GM19463 (cell line): Measurements from ENCODE around the gene WDR33.

ENCODE experiments used
- ATAC-seq: cut with Tn5 transposase; IDR thresholded peaks from one replicate; pipeline ENCODE4 v1.9.1; 2021; ENCODE audit warnings: mild to moderate bottlenecking, moderate library complexity; ENCODE audit not compliant: unreplicated experiment

Gene WDR33

DNA sequence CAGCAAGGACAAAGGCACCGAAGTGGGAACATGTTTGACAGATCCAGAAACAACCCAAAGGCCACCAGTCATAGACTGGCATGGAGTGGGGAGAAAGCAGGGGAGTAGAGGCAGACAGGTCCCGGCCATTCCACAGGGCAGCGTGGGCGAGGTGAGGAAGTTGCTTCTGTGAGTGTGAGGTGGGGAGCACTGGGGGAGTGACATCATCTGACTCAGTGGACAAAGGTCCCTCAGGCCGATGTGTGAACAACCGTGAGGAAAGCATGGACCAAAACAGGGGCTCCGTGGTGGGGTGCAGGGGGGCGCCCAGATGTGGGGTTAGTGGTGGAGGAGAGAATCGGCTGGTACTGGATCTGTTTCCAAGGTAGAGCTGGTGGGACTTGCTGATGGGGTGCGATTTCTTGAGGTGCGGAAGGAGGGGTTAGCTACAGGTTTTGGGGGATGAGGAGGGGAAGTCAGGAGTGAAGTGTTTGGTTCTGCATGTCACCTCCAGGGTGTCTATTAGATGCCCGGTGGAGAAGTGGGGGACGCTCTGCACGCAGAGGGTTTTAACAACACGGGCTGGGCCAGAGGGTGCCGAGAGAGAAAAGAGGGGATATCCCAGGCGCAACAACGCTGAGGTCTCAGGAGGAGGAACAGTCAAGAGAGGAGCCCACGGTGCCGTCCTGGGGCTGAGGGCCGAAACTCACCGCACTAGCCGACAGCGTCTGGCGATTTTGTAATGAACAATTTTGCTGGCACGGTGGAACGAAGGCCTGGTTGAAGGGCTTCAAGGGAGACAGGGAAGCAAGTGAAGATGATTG, 112.2 kb downstream of the WDR33 start:
- ATAC-seq, result no peak

DNA sequence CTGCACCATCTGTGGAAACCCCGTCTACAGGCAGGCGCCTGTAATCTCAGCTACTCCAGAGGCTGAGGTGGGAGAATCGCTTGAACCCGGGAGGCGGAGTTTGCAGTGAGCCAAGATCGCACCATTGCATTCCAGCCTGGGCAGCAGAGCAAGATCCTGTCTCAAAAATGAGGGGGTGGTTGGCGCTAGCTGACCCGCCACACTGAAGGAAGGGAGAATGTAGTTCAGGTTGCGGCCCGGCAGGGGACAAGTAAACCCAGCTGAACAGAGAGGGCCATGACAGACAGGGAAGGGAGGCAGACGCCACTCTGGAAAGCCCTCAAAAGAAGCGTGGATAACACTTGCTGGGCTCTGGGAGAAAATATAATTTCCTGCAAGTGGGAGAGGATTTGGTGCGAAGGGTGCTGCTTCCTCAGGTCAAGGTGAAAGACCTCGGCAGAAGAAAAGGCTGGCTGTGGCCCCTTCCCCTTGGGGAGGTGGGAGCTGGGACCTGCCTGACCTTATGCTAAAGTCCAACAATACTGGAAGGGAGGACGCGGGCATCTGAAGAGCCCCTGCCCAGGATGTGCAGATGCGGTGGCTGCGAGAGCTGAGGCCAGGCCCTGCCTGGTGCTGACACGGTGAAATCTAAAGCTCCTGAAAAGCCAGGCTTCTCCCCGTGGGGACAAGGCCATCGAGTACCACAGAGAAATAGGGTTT, 113.3 kb downstream of the WDR33 start:
- no peak for ATAC-seq

DNA sequence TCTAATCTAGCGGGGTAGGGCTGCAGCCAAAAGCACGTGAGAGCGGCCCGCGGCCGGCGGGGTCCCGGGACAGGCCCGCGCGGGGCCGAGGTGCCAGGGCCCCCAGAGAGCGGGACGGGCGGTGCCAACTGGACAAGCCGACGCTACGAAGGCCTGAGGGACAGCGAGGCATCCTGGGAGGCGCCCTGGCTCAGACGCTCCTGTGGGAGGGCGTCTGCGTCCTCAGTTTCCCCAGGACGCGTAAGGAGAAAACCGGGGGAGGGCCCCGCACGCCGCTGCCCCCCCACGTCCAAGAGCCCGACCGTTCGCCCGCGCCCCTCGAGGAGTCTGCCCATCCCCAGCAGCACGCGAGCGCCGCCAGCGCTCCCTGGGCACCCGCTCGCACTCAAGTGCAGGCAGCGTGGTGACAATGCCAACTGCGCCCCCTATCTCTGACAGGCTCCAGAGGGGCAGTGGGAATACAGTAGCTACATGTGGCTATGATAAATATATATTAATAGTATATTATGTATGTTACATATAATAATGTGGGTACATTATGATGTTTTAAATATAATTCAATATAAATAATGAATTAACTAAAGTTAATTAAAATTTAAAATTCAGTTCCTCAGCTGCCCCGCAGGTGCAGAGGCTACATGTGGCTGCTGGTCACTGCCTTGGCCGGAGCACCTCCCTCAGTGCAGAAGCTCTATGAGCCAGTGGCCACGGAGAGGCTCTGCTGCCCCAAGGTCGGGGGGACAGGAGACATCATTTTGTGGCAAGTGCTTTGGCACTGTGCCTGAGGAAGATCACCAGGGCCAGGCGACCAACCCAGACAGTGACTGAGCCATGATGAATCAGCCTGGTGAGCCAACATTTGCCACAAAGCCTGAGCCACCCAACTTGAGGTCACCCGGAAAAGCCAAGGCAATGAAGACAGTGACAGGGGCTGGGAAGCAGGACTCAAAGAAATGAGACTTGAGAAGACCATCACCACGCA, 115.2 kb downstream of the WDR33 start:
- ATAC-seq, result no peak

DNA sequence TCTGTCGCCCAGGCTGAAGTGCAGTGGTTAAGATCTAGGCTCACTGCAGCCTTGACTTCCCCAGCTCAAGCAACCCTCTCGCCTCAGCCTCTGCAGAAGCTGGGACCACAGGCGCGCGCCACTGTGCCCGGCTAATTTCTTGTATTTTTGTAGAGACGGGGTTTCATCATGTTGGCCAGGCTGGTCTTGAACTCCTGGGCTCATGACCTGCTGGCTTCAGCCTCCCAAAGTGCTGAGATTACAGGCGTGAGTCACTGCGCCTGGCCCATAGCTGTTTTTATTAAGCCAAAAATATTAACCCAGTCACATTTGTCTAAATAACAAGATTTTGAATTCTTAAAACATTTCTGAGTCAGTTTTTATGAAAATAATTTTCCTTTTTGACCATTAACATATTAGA, 116.0 kb downstream of the WDR33 start:
- ATAC-seq, result no peak

DNA sequence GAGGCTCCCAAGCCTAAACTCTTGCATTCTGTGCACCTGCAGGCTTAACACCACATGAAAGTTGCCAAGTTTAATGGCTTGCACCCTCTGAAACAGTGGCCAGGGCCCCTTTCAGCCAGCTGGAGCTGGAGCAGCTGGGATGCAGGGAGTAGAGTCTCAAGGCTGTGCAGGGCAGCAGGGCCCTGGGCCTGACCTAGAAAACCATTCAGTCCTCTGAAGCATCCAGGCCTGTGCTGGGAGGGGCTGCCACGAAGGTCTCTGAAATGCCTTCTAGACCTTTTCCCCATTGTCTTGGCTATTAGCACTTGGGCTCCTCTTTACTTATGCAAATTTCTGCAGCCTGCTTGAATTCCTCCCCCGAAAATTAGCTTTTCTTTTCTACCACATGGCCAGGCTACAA, 120.3 kb downstream of the WDR33 start:
- no peak for ATAC-seq

DNA sequence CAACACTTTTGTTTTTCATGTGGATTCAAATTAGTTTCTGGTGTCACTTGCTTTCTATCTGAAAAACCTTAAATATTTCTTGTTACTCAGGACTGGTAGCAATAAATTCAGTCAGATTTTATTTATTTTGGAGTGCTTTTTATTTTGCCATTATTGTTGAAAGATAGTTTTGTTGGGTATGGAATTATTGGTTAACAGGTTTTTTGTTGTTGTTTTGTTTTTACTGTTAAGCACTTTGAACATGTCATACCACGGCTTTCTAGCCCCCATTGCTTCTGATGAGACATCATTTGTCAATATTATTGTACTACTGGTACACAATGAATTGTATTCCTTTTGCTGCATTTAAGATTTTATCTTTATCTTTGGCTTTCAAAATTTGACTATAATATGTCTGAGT, 122.6 kb downstream of the WDR33 start:
- ATAC-seq, result no peak

DNA sequence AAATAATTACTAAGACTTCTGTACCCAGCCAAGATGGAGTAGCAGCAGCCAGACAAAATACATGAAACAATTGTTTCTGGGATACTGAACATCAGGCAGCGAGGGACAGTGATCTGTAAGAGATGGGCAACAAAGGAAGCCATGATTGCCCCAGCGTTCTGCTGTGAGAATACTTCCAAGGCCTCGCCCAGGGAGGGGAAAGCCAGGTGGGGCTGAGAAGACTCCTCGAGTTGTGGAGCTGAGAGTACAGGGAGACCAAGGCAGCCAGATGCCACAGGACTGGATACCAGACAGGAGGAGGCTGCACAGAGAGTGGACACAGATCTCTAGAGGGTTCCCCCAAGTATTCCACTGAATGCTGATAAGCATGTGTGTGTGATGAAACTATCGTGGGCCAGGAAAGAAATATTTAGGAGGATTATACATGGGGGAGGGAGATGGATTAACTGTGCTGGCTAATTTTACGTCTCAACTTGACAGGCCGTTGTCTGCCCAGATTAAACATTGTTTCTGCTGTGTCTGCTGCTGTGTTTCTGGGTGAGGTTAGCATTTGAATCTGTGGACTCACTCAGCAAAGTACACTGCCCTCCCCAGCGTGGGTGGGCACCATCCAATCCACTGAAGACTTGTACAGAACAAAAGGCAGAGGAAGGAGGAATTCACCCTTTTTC, 125.4 kb downstream of the WDR33 start:
- ATAC-seq, result no peak

DNA sequence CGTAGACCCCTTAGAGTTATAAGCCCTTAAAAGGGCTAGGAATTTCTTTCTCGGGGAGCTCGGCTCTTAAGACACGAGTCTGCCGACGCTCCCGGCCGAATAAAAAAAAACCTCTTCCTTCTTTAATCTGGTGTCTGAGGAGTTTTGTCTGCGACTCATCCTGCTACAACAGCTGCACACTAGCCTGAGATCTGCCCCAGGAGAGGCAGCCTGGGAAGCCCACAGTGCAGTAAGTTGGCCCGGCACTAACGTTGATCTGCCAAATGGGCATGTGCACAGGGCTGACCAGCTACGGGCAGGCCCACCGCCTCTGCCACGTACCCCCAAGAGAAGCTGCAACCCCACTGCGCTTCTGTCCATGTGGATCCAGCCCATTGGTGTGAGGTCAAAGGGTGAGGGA, 127.2 kb downstream of the WDR33 start:
- no peak for ATAC-seq

DNA sequence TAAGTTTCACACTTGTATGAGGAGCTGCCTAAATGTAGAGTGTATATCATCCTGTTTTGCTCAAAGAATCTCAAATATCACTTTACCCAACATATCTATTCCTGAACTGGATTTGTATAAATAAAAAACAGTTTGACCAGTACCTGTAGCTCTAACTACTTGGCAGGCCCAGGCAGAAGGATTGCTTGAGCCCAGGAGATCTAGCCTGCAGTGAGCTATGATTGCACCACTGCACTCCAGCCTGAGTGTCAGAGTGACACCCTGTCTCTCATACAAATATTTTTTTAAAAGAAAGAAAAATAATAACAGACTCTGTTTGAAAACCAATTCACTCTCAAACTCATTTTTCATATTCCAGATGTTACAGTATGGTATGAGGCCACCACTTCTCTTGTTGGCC, 127.9 kb downstream of the WDR33 start:
- no peak for ATAC-seq

DNA sequence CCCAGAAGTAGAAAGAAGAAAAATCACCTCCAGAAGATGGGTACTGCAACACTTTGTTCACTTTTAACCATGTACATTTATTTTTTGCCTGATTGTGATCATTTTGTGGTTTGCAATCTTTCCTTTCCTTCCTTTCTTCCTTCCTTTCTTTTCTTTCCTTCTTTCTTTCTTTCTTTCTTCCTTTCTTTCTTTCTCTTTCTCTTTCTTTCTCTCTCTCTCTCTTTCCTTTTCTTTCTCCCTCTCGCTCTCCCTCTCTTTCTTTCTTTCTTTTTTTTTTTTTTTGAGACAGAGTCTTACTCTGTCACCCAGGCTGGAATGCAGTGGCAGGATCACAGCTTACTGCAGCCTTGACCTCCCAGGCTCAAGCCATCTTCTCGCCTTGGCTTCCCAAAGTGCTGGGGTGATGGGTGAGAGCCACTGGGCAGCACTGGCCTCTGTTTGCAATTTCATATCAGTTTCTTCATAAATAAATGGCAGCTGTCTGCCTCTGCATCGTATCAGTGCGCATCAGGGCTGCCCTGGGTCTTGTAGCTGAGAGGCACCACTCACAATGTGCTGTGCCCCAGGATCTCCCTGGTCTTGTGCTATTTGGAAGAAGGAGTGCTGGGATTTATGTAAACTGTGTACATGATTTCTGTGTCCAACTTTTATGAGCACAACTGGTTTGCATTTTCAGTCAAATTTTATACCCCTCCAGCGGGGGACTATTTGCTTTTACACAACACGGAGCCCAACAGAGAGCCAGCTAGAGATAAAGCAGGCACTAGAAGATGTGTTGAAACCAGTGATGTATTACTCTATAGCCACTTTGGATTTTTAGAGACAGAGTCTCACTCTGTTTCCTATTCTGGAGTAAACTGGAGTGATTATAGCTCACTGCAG, 128.8 kb downstream of the WDR33 start:
- ATAC-seq, result no peak

DNA sequence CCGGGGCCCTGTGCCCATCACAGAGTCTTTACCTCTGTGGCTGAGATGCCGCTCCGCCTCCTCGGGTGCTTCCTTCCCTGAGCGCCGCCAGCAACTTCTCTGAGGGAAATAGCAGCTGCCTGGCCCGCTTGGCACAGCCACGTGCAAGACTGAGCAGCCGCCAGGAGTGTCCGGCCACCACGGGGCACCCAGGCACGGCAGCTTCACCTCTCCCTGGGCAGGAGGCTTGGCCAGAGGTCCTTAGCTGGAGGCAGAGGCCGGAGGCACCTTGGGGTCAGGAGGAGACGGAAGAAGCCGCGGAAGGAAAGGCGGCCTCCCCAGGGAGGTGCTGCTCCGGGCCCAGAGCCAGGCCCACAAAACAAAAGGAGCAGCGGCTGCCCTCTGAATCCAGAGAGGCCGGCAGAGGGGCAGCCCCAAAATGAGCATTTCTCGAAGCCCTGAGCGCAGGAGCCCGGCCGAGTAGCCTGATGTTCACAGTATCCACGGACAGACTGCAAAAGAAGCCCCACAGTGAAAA, 129.6 kb downstream of the WDR33 start:
- ATAC-seq, result no peak

DNA sequence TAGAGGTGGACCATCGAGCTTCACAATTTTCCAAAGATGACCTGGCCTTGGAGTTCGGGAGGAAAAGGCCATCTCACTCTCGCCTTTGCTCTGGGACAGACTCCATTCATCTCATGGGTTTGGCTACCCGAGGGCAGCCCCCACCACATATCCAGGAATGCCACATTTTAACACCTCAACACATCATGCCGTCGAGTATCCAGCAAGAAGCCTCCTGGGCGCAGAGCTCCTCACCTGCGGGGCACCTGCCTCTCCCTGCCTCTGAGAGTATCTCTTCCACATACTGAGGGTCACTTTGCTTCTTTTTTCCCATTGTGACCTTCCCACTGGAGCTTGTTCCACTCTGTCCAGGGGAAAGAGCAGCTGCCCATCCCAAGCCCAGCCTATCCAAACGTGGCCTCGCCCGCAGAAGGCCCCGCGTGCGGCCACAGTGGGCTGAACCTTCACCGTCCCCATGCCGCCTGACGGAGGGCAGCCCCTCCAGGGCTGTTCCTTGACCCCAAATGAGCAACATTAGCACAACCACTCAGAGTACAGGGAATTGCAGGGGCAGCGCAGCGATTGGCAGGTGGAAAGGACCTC, 130.2 kb downstream of the WDR33 start:
- ATAC-seq, result no peak

DNA sequence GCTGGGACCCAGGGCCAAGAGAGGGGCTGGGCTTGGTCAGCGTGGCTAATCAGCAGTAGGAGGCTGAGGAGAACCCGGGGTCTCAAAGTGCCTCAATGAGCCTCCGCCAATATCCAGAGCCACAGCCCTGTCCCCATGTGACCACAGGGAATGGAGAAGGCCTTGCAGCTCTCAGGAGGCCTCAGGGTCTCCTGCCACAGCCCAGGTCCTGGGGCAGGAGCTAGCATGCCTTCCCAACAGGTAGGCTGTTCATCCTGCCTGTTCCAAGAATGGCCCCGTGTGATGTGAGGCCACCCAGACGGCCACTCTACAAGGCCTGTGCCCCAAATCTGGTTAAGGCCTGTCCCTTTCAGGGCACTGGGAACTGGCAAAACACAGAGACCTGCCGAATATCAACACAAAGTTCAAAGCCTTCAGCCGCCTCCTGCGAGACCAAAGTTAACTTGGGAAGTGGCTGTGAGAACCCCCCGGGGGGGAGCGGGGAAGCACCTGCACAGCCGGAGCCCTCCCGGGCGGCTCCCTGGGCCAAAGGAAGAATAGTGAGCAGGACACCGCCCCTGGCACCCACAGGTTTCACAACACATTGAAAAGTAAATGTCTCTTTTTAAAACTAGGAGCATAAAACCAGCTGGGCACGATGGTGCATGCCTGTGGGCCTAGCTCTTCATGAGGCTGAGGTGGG, 131.2 kb downstream of the WDR33 start:
- no peak for ATAC-seq

DNA sequence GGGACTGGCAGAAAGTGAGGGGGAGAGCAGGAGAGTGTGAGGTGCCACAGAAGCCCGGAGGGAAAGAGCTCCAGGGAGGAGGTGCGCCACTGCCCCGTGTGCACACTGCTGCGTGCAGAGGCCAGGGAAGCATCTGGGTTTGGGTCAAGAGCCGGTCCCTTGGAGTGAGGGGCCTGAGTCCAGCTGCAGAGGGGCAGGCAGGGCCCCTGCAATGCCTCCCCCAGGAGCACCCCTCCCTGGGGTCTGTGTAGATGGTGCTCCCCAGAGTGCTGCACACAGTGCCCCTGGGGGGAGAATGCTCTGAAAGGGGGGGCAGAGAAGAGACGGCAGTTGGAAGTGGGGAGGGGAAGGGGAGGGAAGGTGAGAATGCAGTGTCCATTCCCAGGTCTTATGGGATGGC, 132.0 kb downstream of the WDR33 start:
- no peak for ATAC-seq

DNA sequence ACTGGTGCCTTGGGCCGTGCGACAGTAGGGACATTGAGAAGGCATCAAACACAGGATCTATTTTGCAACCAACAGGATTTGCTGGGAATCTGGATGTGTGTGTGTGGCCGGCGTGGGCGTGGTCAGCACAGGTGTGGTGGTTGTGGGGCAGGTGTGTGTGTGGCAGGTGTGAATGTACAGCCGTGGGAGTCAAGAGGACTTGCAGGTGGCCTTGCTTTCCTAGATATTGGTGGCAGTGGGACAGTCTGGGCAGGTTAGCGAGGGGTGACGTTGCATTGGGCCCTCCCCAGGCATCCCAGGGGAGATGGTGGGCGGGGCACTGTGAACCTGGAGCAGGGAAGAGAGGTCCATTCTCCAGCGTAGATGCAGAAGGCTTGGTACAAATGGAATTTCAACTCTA, 132.4 kb downstream of the WDR33 start:
- no peak for ATAC-seq

DNA sequence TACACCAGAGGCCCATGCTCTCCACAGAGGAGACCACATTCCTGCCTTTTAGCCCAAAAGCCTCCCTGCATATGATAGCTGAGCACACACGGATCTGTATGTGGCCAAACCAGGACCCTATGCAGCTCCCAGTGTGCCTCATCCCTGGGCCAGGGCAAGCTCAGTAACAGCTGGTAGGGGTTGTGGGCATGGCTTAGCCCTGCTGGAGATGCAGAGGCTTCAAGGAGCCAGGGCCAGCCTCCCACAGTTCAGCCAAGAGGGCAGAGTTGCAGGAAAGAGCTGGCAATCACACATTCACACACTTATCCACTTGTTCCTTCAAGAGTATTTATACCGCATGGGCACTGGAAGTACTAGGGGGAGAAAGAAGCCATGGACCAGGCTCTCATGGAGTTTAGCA, 134.1 kb downstream of the WDR33 start:
- ATAC-seq, result no peak

DNA sequence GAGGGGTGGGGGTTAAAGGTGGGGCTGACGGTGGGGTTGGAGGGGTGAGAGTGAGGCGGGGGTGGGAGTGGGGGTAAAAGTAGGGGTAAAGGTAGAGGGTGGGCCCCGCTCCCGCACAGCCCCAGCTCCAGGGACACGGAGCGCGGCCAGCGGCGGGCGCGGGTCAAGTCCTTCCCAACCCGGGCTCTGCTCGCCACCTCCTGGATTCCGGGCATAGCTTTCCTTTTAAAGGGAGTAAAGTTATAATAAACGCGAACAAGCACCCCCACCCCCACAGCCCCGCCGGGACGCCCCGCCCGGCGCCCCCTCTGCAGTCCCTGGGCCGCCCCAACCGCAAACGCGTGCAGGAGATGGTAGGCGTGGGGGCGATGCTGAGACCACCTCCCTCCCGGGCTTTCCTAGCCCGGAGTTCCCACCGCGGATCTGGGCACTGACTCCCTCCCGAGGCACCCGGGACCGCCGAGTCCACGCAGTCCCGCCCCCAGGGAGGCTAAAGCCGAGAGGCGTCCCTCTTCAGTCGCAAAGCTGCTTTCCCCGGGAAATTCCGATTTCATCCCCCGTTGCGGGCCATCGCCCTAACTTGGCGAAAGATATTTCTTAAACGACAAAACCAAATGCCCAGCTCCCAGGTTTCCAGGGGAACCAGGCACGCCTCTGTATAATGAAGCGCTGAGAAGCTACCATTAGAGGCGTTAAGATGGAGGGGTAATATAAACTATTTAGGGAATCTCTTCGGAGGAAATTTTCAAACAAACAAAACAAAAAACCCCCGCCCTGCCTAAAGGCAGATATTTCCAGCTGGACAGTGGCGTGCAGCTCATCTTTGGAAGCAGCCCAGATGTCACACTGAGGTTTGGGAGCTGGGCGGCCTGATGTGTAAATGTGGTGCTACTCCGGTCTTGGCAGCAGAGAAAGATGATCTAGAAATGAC, 135.4 kb downstream of the WDR33 start, which contains the start of gene LIMS2:
LIMS2 (minus strand) TSS at position 200 of the 931 bp plus-strand sequence. CDS start 506 bp downstream, outside the sequence.
- ATAC-seq, result no peak
